SIG-M5 (cell line): ENCODE results near the gene IKBKE.

Source experiments
- DNase-seq: peaks from one replicate; lab custom pipeline; 2025; lab: John Stamatoyannopoulos, UW

The IKBKE gene

GRCh38 chr1:206469933-206470691 lies at the start of gene IKBKE:
Gene IKBKE (plus strand): TSS chr1:206470476. CDS start chr1:206473228, 2,752 bp downstream.
- DNase-seq: peak; percentile 77

DNA sequence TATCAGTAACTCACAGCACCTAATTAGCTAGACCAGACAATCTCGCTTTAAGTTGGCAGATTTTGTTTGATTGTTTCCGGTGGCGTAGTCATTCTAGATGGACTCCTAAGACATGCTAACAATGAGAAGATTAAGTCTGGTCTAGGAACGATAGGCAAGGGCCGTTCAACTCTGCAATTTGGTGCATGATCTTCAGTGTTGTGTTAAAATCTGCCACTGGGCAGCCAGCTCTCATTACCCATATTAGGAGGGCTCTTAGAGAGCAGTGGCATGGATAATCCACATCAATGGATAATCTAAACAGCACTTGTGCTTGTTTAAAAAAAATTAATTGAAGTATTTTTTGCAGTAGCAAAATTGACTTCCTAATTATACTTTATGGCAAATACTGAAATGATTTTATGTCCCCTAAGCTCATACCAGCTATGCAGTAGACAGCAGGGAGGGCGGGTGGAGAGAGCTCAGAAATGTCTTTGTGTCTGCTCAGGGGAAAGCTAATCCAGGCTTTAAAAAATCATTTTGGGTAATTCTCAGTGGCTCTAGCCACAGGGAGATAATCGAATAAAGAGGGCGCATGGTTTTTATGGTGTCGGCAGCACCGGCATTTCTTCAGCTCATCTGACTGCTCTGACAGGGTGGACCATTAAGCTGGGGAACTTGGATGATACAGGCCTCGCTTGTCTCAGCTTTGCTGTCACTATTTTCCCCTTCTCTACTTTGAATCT lies 48.5 kb upstream of the IKBKE start:
- DNase-seq: no peak

GRCh38 chr1:206422525-206422924 lies 47.8 kb upstream of the IKBKE start:
- DNase-seq: no peak

DNA sequence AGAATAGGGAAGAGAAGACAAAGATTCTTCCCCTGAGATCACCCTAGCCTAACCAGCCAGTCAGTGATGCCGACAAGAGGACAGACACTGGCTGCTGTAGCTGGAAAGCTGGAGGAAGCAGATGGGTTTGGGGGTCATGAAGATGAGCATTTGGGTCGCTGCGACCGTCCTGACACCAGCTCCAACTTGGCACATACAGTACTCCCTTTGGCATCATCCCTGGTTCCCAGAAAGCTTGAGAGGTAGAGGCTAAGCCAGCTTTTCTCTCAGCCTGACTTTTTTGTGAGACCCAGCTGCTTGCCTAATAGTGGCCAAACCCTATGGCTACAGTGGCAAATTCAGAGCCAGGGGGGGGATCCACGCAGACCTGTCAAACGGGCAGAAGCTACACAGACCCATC lies 43.0 kb upstream of the IKBKE start:
- DNase-seq: no peak

- no peak for DNase-seq
Observed at GRCh38 chr1:206429421-206429820, 40.9 kb upstream of the IKBKE start.

GRCh38 chr1:206430031-206430983 lies 40.0 kb upstream of the IKBKE start:
- DNase-seq: no peak

GRCh38 chr1:206435445-206435844 lies 34.8 kb upstream of the IKBKE start:
- no peak for DNase-seq

DNA sequence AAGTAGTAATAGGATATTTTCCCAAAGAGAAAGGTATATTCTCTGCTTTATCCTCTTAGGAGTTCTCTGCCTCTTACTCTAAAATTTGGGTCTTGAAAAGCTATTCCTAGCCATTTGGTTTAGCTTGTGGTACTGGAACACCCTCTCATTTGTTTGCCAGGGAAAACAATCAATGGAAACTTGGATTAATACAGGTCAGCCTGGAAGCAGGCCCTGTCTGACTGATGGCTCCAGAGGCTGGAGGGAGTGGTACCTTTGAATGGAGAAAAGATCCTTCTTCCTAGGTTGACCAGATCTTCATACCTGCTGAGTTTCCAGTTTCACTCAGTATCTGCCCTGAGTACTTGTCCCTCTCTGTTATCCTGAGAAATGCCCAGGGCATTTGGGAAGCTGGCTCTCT lies 31.7 kb upstream of the IKBKE start:
- DNase-seq: no peak

DNA sequence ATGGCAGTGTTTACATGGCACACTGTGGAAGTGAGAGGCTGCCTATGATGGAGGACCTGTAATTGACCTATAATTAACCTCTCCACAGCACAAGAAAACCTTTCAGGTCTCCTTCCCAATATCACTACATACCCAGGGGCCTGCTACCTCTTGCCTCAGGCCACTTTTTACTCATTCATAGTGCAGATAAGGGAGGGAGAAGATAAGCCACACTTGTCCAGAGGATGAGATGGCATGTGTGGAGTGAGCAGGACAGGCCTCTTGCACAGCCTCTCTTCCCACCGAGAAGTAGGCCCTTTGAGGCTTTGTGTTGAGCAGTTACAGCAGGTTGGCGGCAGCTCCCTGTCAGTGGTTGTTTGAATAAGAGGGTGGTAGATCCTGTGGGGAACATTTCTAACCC lies 31.1 kb upstream of the IKBKE start:
- DNase-seq: no peak

GRCh38 chr1:206441336-206441967 lies 28.8 kb upstream of the IKBKE start:
- DNase-seq: no peak

DNA sequence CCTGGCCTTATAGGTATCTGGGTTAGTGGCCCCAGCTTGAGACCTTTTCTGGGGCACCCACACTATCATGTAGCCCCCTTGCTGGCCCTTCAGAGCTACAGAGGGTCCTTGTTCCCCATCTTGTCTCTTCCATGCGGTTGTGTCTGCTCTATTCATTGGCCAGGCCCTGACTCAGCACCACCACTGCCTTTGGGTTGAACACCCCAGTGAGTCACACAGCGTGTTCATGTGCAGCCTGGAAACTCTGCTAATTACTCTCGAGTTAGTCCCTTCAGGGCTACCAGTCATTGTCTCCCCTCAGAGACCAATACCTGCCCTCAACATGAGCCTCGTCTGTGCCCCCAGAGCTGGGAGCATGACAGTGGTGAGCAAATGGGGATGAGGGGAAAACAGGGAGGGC lies 28.2 kb upstream of the IKBKE start:
- no peak for DNase-seq

DNA sequence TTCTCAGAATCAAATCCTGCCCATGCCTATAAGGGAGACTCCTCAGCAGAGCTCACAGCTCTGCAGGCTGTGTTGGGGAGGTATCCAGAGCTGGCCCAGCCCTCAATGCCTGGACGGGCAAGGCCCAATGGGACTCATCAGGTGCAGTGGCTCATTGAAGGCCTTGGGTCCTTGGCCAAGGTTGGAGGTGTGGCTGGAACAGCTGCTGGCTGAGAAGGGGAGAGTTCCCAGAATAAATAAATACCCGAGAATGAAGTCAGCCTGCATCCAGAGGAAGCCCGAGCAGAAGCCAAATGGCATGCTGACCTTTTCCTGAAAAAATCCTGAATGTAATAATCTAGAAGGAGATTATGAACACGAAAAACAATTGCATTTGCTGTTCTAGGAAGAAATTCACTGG lies 25.2 kb upstream of the IKBKE start:
- DNase-seq: no peak

GRCh38 chr1:206445911-206446356 lies 24.3 kb upstream of the IKBKE start:
- no peak for DNase-seq

- no peak for DNase-seq
Observed at GRCh38 chr1:206446688-206447421, 23.4 kb upstream of the IKBKE start.

DNA sequence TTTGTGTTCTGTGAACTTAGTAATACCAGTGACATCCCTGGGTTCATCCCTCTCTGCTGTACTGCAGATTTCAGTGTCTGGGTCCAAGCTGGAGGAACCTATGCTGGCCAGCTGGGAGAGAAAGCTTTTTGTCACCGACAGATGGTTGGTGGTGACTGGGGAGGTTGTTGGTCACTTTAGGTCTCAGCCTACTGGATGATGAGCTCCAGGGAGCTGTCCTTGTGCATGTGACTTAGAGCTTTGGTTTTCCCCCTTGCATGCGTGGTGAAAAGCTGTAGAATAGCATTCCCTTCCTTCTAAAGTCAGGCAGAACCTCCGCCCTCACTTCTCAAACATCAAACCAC lies 22.9 kb upstream of the IKBKE start:
- no peak for DNase-seq

DNA sequence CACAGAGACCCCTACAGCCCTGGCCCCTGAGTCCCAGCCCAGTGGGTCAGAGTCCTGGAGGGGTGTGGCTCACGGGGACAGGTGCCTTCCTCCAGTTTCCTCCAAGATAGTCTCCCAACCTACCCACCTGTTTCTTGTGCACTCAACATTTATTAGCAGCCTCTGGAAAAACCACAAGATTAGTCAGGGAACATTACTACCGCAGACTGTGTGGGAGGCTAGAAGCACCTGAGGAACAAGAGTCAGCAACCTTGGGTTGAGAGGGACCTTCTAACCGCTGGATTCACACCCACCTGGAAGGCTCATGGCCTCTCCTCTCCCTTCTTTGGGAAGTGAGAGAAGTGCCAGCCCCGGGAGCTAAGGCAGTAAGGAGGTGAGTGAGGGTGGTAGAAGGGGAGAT lies 22.5 kb upstream of the IKBKE start:
- no peak for DNase-seq

DNA sequence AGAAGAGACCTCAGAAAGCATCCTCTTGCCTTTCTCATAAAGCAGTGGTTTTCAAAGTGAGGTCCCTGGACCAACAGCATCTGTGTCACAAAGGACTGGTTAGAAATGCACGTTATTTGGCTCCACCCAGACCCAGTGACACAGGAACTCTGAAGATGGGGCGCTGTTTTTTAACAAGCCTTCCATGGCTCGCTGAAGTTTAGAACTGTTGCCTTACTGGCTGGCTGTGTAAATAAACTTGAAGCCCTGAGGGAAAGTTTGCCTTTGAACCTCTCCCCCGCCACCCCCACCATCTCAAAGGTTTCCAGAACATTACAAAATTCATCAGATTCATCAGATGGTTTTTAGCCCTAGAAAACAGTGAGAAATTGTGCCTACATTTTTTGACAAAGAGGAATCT lies 21.8 kb upstream of the IKBKE start:
- DNase-seq: no peak

GRCh38 chr1:206449565-206449964 lies 20.7 kb upstream of the IKBKE start:
- no peak for DNase-seq

- no peak for DNase-seq
Observed at GRCh38 chr1:206450281-206450680, 20.0 kb upstream of the IKBKE start.

GRCh38 chr1:206451134-206451686 lies 19.1 kb upstream of the IKBKE start:
- DNase-seq: no peak

DNA sequence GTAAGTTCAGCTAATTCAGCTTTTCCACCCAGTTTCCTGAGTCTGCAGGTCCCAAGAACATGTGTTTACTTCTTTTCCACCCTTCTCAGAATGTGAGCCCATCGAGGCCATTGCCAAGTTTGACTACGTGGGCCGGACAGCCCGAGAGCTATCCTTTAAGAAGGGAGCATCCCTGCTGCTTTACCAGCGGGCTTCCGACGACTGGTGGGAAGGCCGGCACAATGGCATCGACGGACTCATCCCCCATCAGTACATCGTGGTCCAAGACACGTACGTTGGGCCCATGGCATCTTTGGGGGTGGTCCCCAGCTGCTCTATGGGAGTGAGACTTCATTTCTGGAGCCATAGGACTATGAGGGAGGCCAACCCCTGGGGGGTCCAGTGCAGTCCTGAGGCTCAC lies 17.2 kb upstream of the IKBKE start:
- no peak for DNase-seq
